Inflammatory macrophage treated with lipopolysaccharide for 4 hours (primary cell): ENCODE data around the gene PASK.
"Not testable (repeated sequence)": the region's sequence is repeated elsewhere in the genome, so short reads cannot be mapped to it uniquely, and the experiment has no call there.

ENCODE experiments used
- DNase-seq: peaks from one replicate; pipeline ENCODE4 v3.0.0-alpha.2; 2020

Gene PASK

GRCh38 chr2:241148891-241149674 lies at the start of gene PASK:
Gene PASK (minus strand): TSS chr2:241149472. CDS start chr2:241143032, 6,440 bp downstream.
- peak; percentile 94 for DNase-seq

GRCh38 chr2:241198381-241199279 lies 49.4 kb upstream of the PASK start:
- no peak for DNase-seq

DNA sequence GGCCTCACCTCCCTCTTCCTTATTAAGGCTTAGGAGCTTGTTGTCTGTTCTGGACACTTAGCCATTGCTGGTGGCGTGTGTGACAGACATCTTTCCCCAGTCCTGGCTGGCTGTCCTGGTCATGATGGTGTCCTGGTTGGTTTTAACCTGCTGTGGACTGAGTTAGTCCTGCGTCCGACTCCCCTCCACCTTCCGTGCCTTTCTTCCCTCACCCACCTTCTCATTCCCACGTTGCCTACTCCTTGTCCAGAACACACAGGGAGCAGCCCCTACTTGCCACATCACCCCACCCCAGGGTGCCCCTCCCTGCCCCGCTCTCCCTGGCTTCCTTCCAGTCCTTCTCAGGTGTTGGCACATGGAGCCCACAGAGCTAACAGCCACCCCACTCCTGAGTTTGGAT lies 48.7 kb upstream of the PASK start:
- no peak for DNase-seq

DNA sequence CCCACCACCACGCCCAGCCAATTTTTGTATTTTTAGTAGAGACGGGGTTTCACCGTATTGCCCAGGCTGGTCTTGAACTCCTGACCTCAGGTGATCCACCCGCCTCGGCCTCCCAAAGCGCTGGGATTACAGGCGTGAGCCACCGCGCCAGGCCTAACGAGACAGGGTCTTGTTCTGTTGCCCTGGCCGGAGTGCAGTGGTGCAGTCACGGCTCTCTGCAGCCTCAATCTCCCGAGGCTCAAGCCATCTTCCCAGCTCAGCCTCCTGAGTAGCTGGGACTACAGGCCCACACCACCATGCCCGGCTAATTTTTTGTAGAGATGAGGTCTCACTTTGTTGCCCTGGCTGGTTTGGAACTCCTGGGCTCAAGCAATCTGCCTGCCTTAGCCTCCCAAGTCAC lies 48.0 kb upstream of the PASK start:
- not testable (repeated sequence) for DNase-seq

- DNase-seq, result no peak
These were observed 46.3 kb upstream of the PASK start for GRCh38 chr2:241195506-241196130.

- DNase-seq, result no peak
These were observed 45.5 kb upstream of the PASK start for GRCh38 chr2:241194811-241195210.

GRCh38 chr2:241193271-241193670 lies 44.0 kb upstream of the PASK start:
- DNase-seq, result no peak

GRCh38 chr2:241191081-241191480 lies 41.8 kb upstream of the PASK start:
- DNase-seq, result no peak

GRCh38 chr2:241190291-241190981 lies 41.2 kb upstream of the PASK start:
- DNase-seq, result no peak

DNA sequence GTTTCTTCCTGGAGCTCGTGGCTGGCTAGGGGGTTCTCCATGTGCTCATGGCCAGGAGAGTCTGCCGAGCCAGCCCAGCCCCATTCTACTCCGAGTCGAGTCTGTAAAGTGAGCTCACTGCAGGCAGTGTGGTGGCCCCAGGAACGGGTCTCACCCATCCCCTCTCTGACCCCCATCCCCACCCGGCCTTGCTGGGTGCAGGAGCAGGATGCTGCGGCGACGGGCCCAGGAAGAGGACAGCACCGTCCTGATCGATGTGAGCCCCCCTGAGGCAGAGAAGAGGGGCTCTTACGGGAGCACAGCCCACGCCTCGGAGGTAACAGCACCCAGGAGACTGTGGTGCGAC lies 40.6 kb upstream of the PASK start:
- DNase-seq, result no peak

DNA sequence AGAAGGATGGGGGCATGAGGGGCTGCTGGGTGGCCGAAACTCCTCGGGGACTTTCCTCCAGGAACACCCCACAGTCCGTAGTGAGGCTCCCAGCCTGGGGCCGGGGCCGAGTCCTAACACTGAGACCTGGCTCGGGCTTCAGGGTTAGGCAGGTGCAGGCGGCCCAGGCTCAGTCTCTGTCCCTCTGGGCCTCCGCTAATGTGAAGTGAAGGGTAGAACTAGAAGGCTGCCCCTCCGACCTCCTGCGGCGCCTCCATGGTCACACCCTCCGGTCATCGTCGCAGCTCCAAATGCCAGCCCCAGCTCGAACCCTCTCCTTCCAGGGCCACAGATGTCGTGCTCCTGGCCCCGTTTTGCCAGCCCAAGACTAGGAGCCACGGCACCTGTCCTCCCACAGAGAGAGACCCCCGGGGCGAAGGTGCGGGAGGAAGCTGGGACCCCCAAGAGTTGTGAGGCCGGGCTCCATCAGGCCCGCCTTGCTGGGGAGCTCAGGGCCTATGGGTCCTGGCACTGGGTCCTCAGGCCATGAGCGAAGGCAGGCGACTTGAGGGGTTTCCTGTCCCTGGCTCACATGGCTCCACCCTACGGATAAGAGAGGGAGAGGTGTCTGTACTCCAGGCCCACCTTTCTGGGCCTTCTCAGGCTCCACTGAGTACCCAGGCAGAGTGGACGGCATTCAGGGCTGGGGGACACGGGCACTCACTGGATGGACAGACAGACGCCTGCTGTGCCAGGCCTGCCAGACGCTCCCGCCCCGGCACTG lies 40.0 kb upstream of the PASK start:
- DNase-seq, result no peak

- DNase-seq, result no peak
These were observed 39.3 kb upstream of the PASK start, which contains the start of gene ANO7 for GRCh38 chr2:241188361-241189092. Gene ANO7 (plus strand): TSS chr2:241188677. CDS start chr2:241190064, 1,387 bp downstream.

- DNase-seq, result no peak
These were observed 38.6 kb upstream of the PASK start for GRCh38 chr2:241187918-241188234.

DNA sequence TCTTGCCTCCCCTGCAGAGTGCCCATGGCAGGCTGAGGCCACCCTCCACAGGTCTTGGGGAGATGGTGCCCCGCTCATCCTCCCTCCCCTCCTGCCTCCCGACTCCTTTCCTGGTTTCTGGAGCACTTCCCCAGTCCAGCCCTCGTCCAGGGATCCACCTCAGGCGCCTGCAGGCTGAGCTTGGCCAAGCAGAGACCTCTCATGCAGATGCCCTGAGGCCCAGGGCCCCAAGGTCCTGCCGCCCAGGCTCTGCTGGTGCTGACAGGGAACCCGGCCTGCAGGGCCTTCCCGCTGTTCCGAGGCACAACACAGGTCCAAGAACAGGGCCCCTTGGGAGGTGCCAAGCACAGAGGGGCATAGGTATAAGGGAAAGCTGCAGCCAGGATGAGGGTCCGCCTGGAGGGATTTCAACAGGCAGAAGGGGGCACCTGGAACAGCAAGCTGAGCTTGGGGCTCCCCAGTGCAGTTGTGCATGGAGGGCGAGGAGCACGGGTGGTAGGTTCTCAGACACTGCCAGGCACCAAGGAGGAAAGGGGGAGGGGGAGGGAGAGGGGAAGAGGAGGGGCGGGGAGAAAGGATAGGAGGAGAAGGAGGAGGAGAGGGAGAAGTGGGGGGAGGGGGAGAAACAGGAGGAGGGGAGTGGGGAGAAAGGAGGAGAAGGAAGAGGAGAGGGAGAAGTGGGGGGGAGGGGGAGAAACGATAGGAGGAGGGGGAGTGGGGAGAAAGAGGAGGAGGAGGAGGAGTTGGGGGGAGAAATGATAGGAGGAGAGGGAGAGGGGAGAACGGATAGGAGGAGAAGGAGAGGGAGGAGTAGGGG lies 38.0 kb upstream of the PASK start:
- DNase-seq, result no peak

GRCh38 chr2:241185961-241186360 lies 36.7 kb upstream of the PASK start:
- DNase-seq, result no peak

DNA sequence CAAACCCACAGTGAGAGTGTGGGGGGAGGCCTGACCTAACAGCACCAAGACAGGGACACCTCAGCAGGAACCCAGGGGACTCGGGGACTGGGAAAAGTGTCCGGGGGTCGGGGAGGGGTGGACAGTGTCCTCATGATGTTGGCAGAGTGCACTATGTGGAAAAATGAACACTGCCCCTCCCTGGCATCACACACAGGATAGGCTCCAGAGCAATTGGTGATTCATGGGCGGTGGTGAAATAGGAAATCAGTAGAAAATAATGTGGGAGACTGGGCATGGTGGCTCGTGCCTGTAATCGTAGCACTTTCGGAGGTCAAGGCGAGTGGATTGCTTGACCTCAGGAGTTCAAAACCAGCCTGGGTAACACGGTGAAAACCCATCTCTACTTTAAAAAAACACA lies 35.6 kb upstream of the PASK start:
- DNase-seq, result no peak

DNA sequence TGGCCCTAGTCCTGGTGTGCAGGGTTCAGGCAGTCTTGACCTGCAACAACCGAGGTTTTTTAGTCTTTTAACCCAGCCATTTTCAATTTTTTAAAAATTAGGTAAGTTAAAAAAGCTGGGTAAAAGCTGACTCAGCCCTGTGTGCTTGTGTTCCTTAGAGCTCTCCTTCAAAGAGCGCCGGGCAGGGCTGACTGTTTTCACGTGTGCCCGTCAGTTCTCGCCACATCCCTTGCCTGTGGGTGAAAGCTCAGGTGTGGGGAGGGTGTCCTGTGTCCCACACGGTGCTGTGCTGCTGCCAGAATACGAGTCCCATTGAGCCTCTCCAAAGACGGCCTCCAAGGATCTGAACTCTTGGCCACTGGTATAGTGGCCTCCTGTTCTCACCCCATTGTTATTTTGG lies 33.9 kb upstream of the PASK start:
- DNase-seq, result no peak

DNA sequence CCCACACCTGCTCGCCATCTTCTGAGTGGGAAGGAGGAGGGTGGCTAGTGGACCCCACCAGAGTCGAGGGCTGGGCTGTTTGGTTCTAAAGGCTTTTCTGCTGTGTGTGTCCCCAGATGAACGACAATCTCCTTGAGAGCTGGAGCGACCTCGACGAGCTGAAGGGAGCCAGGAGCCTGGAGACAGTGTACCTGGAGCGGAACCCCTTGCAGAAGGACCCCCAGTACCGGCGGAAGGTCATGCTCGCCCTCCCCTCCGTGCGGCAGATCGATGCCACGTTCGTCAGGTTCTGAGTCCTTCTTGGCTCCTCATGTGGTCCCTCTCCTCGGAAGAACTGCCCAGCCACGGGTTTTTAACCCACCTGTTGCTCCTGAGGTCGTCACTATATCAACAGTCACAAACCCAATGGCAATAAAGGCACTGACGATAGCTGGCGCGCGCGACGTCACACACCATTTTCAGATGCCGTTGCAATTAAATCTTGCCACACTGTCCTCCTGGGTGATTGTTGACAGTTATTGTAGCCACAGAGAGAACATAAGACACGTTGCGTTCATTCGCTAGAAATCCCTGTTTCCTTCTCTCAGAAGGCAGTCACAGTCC lies 33.4 kb upstream of the PASK start:
- DNase-seq, result no peak

GRCh38 chr2:241182126-241182525 lies 32.9 kb upstream of the PASK start:
- DNase-seq, result no peak

- no peak for DNase-seq
These were observed 31.2 kb upstream of the PASK start for GRCh38 chr2:241180495-241180894.
